ENCODE measurements around the gene MDFIC2. TPM values are rescaled to one million over a fixed set of nuclear protein-coding genes. Genes with fewer than 3 reads are reported as not detected.
A peak's percentile ranks its signal among the peaks of the same experiment; 100 is the strongest.
"Not testable (repeated sequence)": the region's sequence is repeated elsewhere in the genome, so short reads cannot be mapped to it uniquely, and the experiment has no call there.

MDFIC2 gene
- polyA plus RNA-seq, 3 donors = not detected

DNA sequence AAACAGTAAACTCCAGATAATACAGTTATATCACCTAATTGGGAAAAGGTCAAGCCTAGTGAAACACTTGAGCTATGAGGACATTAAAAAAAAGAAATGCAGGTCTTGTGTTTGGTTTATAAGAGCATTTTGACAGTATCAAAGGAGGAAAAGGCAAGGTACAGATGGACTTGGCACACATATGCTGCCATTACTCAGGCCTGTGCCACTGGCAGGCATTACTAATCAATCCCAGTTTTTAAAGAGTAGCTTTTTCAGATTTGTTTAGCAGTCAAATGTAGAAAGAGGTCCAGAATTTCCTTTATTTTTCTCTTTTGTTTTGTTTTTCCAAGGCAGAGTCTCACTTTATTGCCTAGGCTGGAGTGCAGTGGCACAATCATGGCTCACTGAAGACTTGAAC is 38.9 kb downstream of the MDFIC2 start:
- no peak for DNase-seq (ENCODE audit: extremely low read depth in 1 of 11, low read depth in 9 of 11, low spot score in 4 of 11)

DNA sequence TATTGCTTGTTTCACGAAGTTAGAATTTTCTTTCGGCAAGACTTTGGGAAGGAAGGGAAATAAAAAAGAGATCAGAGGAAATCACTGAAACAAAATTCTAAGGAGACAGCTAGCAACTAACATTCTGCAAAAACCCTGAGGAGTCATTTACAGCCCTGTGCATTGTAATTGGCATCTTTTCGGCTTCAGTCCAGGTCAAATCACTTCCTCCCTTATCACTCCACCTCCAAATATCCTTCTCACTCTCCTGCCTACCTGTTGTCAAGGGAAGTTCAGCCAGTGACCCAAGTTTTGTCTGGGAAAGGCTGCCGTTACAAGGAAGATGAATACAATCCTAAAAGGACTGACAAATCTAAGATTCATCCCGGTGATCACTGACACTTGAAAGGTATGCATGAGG is 39.6 kb downstream of the MDFIC2 start:
- DNase-seq (ENCODE audit: extremely low read depth in 1 of 11, low read depth in 9 of 11, low spot score in 4 of 11) = no peak

DNA sequence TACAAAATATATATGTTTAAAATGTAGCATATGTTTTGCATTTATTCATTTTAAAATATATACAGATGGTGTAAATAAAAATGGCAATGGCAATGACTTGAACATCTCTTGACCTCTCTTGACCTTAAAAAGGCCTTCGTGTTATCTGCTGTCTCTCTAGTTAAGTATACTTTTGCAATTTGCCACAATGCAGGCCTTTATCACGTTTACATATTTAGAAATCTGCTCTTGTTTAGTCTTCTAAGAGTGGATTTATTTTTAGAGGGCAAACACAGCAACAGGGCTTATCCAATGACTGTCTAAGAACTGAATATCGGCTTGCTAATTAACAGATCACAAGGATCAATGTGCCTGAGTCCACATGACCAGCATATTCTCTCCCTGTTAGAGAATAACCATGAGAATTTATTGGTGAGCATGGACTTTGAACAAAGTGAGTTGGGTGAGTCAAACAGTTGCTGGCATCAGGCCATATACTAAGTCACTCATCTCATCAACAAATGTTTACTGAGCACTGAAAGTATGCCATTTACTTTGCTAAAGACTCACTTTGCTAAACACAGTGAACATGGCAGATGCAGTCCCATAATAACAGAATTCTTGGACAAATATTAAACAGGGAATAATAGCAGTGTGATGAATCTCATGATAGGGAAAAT is 48.2 kb downstream of the MDFIC2 start:
- peak in 4 of 11 donors; percentile 1 to 5 (median 2) for DNase-seq (ENCODE audit: extremely low read depth in 1 of 11, low read depth in 9 of 11, low spot score in 4 of 11)

DNA sequence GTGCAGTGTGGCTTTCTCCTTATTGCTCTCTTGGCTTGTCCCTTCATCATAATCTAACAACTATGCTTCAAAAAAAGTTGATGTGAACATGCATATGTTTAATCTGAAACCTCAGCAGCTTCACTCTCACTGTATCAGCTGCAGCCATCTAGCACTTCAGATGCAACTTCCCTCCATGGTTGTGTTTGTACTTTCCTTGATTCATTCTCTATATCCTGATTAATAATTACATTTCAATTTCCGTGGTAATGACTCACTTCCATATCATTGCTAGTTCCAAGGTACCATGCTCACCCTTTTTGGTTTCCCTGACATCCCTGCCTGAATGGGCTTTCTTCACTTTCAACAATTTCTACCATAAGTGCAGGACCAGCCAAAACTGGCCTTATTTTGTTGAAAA is 51.2 kb downstream of the MDFIC2 start:
- no peak for DNase-seq (ENCODE audit: extremely low read depth in 1 of 11, low read depth in 9 of 11, low spot score in 4 of 11)

DNA sequence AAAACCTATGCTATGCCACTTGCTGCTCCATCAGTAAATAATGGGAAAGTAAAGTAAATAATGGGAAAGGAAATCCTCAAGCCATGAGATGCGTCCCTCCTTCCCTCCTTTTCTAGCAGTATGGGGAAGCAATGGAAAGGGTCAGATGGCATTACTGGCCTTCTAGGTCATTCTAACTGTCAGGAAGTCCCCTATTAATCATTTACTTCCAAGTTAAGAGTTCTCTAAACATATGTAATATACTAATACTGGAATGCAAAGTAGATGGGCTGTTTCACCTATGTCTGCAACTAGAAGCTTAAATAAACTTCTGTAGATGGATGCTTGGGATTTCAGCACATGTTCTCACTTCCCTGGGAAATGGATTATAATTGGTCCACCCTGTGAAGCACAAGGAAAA is 55.9 kb downstream of the MDFIC2 start:
- no peak for DNase-seq (ENCODE audit: extremely low read depth in 1 of 11, low read depth in 9 of 11, low spot score in 4 of 11)

DNA sequence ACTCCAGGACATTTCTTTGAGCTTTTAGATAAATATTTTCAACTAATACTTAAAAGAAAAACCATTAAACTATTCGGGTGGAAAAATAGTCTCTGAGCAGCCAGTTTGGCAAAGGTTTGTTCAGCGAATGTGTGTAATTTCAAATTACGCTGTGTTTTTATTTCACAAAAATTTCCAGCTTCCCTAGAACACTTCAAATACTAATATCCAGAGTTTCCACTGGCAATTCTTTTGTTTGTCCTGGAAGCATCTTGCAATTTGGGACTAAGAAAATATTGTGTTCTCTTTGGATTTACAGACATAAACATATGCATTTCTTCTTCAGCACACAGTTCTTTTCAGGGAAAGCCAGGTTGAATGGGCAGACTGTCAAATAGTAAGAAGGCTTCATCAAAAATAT is 61.9 kb downstream of the MDFIC2 start:
- DNase-seq (ENCODE audit: extremely low read depth in 1 of 11, low read depth in 9 of 11, low spot score in 4 of 11) = no peak

DNA sequence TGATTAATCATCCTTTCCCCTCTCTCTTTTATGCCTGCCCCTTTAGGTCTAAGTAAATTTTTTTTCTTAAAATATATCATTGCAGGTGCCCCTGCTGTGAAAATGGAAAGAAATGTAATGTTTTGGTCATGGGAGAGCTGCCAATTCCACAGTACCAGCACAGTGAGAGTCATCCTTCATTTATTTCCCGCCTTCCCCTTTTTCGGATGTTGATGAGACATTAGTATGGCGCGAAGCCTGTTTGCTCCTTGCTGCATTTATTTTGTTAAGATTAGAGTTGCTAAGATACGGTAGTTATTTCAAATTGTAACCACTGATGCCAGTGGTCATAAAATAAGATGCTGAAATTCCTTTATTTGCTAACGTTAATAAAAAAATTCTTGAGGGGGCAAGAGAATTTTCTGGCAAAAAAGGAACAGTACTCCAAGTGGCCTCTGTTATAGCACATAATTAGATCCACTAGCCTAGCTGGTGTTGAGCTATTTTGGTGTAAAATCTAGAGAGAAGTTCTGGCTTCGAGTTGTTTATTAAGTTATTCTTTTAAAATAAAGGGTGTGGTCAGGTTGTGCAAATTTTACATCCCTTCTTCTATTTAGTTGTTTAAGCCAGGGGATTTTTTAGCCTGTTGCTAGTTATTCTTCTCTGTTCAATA is 62.8 kb downstream of the MDFIC2 start:
- no peak for DNase-seq (ENCODE audit: extremely low read depth in 1 of 11, low read depth in 9 of 11, low spot score in 4 of 11)

DNA sequence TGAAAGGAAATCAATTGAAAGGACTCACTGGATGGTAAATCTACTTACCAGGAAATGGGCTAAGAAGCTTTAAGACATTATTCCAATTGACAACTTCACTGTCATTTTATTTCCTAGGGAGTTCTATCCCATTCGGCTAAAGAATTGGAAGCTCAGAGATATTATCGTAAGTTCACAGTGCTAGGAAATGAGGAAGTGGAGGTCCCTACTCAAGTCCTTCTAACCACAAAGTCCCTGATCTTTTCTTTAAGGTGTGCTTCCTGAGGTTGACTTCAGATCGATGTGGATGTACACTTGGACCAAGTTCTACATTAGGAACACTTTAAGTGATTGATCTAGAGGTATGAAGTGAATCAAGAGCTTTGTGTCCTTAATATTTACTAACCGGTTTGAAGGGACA is 63.6 kb downstream of the MDFIC2 start:
- no peak for DNase-seq (ENCODE audit: extremely low read depth in 1 of 11, low read depth in 9 of 11, low spot score in 4 of 11)

DNA sequence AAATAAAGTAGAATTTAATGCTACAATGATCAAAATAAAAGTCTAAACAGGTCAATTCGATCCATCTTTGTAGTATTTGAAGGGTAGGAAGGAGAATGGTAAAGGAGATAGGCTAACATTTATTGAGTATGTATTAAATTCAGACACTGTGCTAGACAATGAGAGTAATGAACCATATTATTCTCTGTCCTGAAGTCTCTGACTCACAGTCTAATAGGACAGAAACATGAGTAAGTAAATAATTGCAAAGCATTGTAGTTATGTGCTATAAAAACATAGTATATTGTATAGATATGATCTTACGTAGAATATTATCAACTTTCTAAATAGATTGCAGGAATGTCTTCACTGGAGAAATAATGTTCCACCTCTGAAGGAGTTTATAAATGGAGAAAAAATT is 64.5 kb downstream of the MDFIC2 start:
- DNase-seq (ENCODE audit: extremely low read depth in 1 of 11, low read depth in 9 of 11, low spot score in 4 of 11) = no peak

DNA sequence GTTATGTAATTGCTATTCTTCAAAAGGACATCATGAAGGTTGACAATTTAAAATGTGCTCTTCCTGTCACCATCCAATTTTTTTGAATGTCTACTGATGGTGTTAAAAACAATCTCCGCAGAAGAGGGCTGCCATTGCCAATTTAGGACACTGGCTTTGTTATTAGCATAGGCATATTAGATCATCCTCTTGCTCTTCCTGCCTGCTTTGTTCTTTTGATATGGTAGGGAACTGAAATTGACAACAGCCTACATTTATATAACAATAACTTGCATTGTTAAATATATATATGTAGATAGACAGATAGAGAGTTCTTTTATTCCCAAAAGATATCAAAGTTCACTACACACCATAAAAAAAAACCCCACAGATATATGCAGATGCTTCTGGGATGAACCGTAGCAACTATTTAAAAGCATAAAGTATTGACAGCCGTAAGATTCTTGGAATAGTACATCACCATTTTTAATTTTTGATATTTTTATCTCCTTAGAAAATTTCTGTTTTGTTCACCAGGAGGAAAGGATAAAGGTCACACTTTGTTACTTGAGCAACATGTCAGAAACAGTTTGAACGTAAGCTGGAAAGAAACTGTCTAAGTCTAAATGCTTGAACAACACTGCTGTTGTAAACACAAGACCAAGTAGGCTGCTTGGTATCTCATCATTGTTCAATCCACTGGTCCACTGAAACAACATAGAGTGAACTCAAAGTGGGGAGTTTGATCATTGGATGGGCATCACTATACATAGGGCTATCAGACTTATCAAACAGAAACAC is 66.5 kb downstream of the MDFIC2 start:
- DNase-seq (ENCODE audit: extremely low read depth in 1 of 11, low read depth in 9 of 11, low spot score in 4 of 11) = no peak

DNA sequence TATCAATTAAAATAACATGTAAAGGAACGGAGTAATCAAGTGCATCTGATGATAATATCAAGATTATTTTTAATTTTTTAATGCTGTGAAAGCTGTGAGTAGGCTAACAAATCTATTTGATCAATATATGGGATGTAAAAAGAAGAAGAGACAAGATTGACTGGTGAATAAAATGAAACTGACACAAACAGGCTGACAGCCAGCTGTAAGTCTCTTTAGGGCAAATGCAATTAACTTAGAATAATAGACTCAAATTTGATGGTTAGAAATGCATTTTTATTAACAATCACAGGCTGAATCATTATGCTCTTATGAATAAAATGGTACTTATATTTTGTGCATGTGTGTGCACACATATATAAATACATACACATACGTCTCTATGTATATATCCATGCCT is 68.0 kb downstream of the MDFIC2 start:
- DNase-seq (ENCODE audit: extremely low read depth in 1 of 11, low read depth in 9 of 11, low spot score in 4 of 11) = no peak

DNA sequence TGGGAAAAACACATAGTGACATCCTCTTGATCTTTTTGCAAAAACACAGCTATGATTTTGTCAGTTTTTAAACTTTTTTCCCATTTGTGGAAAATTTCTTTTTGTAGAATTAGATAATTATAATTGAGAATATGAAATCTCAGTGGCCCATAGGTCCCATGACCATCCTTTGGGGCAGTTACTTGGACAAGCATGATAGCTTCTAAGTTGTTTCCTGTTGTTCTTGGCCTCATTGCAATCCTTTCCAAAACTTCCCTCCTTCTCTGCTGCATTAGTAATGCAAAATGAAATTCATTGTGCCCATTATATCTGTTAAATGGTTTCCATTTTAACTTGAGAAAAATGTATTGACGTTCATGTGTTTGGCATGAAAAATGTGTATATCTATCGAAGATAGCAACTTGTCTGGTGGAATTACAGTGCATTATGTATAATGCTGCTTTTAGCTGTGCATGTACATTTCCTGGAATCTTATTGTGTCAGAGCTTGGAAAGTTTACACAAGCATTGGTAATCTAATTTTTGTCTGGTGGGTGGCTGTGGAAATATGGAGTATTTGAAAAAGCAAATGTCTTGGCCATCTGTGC is 70.0 kb downstream of the MDFIC2 start:
- DNase-seq (ENCODE audit: extremely low read depth in 1 of 11, low read depth in 9 of 11, low spot score in 4 of 11) = no peak

DNA sequence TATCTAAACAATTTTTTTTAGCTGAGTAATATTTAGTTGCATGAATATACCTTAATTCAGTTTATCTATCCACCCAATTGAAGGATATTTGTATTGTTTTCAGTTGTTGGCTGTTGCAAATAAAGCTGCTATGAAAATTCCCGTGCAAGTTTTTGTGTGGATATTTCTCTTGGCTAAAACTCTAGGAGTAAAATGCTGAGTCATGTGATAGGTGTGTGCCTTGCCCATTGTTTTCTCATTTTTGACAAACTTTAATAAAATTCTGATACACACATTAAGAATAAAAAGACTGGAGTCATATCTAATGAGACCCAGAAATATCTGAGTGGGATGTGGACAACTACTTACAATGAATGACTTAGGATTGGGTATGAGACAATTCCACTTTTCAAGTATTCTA is 78.6 kb downstream of the MDFIC2 start:
- DNase-seq (ENCODE audit: extremely low read depth in 1 of 11, low read depth in 9 of 11, low spot score in 4 of 11) = no peak

DNA sequence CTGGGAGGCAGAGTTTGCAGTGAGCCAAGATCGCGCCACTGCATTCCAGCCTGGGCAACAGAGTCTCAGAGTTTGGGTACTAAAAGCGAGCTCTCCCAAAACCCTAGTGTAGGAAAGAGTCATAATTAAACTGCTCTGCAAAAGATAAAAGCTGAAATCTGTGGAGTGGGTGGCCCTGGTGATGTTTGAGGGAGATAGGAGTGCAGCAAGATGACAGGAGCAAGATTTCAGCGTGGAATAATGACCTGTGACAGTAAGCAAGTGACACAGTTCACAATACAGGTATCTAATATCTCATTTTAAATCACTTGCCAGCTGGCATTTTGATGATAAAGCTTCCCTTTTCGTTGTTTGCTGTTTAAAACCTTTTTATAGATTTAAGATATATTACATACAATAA is 79.3 kb downstream of the MDFIC2 start:
- DNase-seq (ENCODE audit: extremely low read depth in 1 of 11, low read depth in 9 of 11, low spot score in 4 of 11) = no peak

DNA sequence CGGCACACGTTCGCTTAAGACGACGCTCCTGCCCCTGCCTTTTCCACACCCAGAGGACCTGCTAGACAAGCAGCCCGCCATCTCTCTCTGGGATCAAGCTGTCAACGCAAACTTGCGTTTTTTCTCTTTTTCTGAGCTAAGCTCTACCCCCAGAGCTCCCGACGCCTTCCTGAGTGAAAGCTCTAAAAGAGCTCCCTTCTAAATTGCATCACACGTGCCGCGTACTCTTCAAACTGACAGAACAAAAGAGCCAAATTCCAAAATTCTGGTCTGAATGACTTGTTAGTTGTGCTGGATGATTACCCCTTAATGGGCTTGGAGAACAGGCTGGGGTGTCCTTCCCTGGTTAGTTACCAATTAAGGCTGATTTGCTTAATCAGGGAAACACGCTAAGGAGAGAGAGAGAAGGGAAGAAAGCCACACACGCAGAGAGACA is 81.2 kb downstream of the MDFIC2 start:
- DNase-seq (ENCODE audit: extremely low read depth in 1 of 11, low read depth in 9 of 11, low spot score in 4 of 11) = no peak

DNA sequence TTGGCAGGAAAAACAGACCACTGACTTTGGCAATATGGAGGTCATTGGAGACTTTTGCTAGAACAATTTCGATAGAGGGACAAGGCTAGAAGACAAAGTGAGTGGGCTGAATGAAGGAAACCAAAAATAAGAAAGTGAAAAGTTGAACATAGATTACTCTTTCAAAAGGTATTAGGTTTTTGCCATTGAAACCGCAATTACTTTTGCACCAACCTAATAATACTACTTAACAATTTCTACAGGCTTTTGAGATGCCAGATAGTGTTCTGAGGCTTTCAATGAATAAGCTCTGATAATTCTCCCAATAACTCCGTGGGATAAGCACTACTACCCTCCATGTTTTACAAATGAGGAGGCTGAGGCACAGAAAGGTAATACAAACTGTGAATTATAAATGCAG is 85.0 kb downstream of the MDFIC2 start:
- no peak for DNase-seq (ENCODE audit: extremely low read depth in 1 of 11, low read depth in 9 of 11, low spot score in 4 of 11)

DNA sequence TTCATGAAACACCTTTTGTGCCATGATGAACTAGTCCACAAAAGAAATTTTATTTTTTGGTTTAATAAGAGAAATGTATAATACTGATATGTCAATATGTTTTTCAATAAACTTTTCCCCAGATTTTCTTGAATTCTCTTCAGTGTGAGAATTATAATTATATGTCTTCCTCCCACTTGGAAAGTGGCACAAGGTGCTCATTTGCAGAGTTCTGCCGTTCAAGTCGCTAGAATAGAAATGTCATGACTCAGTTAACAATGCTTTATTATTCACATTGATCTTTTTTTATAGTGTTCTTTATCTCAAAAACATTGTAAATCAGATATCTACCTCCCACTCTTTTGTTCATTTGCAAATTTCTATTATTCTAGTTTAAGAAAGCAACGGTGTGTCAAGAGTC is 87.3 kb downstream of the MDFIC2 start:
- no peak for DNase-seq (ENCODE audit: extremely low read depth in 1 of 11, low read depth in 9 of 11, low spot score in 4 of 11)

DNA sequence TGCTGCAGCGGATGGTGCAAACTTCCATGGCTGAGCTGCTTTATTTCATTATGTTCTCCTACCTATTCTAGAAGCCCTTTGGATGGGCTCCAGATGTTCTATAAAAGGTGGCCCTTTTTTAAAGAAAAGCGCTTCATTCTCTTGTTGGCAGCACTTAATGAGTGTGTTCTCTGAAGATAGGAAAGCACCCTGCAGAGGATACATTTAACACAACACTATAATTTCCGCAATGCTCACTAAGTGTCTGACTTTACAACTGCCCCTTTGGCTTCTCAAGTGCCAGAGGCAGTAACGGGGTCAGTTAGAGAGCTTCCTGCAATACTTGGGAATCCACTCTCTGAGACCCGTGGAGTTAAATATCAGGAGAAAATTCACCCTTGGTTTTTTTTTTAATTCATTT is 88.1 kb downstream of the MDFIC2 start:
- DNase-seq (ENCODE audit: extremely low read depth in 1 of 11, low read depth in 9 of 11, low spot score in 4 of 11) = no peak

DNA sequence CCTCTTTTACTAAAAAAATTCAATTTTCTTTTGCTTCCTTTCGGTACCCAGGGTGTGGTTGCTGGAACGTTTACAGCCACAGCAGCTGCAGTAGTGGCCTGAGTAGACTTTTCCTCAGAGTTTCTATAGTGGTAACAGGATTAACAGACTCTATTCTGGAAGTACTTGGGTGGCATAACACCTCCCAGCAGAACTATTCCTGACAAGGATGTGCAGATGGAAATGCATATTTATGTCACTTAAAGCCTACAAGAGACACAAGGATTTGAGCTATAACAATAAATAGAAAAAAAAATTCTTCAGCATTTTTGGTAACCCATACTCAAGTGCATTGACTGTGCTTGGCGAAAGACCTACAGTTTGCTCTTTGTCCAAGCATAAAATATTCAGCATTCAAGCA is 94.0 kb downstream of the MDFIC2 start:
- no peak for DNase-seq (ENCODE audit: extremely low read depth in 1 of 11, low read depth in 9 of 11, low spot score in 4 of 11)

DNA sequence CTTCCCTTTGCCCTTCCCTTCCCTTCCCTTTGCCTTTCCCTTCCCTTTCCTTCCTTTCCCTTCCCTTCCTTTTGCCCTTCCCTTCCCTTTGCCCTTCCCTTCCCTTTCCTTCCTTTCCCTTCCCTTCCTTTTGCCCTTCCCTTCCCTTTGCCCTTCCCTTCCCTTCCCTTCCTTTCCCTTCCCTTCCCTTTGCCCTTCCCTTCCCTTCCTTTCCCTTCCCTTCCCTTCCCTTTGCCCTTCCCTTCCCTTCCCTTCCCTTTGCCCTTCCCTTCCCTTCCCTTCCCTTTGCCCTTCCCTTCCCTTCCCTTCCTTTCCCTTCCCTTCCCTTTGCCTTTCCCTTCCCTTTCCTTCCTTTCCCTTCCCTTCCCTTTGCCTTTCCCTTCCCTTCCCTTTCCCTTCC is 101.2 kb downstream of the MDFIC2 start:
- DNase-seq (ENCODE audit: extremely low read depth in 1 of 11, low read depth in 9 of 11, low spot score in 4 of 11) = not testable (repeated sequence)
